OCI-LY7 (cell line): ENCODE results near the gene NDN.

Experiments
- CTCF ChIP-seq: fragments of 200-600 bp; sonication (generic); conservative IDR thresholded peaks from 2 replicates; pipeline ENCODE4 v1.5.1; 2014; ENCODE audit warnings: mild to moderate bottlenecking, antibody characterized with exemption, low read length, moderate library complexity, mixed read lengths
- EZH2phosphoT487 ChIP-seq: fragments of 200-600 bp; sonication (generic); IDR thresholded peaks from 2 replicates; pipeline ENCODE4 v1.6.1; 2018; ENCODE audit warnings: low read depth, borderline replicate concordance, mild to moderate bottlenecking, mixed run types, antibody characterized with exemption, low read length, moderate library complexity, mixed read lengths

GRCh38 chr15:23644829-23645228 is 42.3 kb downstream of the NDN start:
- no peak for TF ChIP-seq CTCF
- TF ChIP-seq EZH2phosphoT487, result no peak
